ENCODE results near the gene GPANK1. TPM values are rescaled to one million over a fixed set of nuclear protein-coding genes. Genes with fewer than 3 reads are reported as not detected.

GPANK1 gene
- total and polyA plus RNA-seq, 9 of the 15 experiments (the other 6 are each of a cell fraction or from before 2014, with no cell fraction given), result 32.2 to 111 (median 46.3) TPM

- TF ChIP-seq BRD9 (IDR thresholded peaks at IDR 0.05; ENCODE audit: low read depth, partially characterized antibody), result peak; percentile 87
- TF ChIP-seq FOXA3 (CRISPR knock-in tag; conservative IDR thresholded peaks at IDR 0.05 in 1 of 2, IDR thresholded peaks at IDR 0.05 in 1 of 2), result peak in 1 of 2 experiments; percentile 43; a peak in 1 of 4 replicates
- peak; percentile 70 for TF ChIP-seq TOE1 (IDR thresholded peaks at IDR 0.05; ENCODE audit: borderline replicate concordance)
- no peak for TF ChIP-seq TOE1 (CRISPR knock-in tag; IDR thresholded peaks at IDR 0.05; ENCODE audit: borderline replicate concordance, low read depth)
- TF ChIP-seq, protein P1, sequence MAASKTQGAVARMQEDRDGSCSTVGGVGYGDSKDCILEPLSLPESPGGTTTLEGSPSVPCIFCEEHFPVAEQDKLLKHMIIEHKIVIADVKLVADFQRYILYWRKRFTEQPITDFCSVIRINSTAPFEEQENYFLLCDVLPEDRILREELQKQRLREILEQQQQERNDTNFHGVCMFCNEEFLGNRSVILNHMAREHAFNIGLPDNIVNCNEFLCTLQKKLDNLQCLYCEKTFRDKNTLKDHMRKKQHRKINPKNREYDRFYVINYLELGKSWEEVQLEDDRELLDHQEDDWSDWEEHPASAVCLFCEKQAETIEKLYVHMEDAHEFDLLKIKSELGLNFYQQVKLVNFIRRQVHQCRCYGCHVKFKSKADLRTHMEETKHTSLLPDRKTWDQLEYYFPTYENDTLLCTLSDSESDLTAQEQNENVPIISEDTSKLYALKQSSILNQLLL (CRISPR knock-in tag; IDR thresholded peaks at IDR 0.05; ENCODE audit: borderline replicate concordance), result no peak
- no peak for TF ChIP-seq PRPF4 (IDR thresholded peaks at IDR 0.05; ENCODE audit: insufficient read depth, low read depth, low read length, poor library complexity, severe bottlenecking)
- peak; percentile 90 for TF ChIP-seq NFYB (IDR thresholded peaks at IDR 0.05; ENCODE audit: extremely low read depth, insufficient read length)
- TF ChIP-seq, protein P2, sequence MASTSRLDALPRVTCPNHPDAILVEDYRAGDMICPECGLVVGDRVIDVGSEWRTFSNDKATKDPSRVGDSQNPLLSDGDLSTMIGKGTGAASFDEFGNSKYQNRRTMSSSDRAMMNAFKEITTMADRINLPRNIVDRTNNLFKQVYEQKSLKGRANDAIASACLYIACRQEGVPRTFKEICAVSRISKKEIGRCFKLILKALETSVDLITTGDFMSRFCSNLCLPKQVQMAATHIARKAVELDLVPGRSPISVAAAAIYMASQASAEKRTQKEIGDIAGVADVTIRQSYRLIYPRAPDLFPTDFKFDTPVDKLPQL (IDR thresholded peaks at IDR 0.05; ENCODE audit: extremely low read depth, insufficient read length), result peak; percentile 83
- peak; percentile 98 for TF ChIP-seq MTA1 (IDR thresholded peaks at IDR 0.05; ENCODE audit: borderline replicate concordance)
- TF ChIP-seq ELF2 (CRISPR knock-in tag; IDR thresholded peaks at IDR 0.05), result no peak
- no peak for TF ChIP-seq KDM1A (IDR thresholded peaks at IDR 0.05)
- 0 out of 2 replicates have a peak, but pooled peaks have one; percentile 50 for TF ChIP-seq ZNF41 (CRISPR knock-in tag; conservative IDR thresholded peaks at IDR 0.05)
- TF ChIP-seq GATAD2B (IDR thresholded peaks at IDR 0.05; ENCODE audit: borderline replicate concordance), result no peak
- peak; percentile 69 for TF ChIP-seq CEBPG (CRISPR knock-in tag; IDR thresholded peaks at IDR 0.05)
- TF ChIP-seq CEBPG (tag; conservative IDR thresholded peaks at IDR 0.05 in 1 of 2, IDR thresholded peaks at IDR 0.05 in 1 of 2), result peak; percentile 95 to 98
- TF ChIP-seq TBP (optimal IDR thresholded peaks at IDR 0.05; ENCODE audit: low read depth, low read length), result peak; percentile 93
- TF ChIP-seq RBM34 (IDR thresholded peaks at IDR 0.05; ENCODE audit: borderline replicate concordance, insufficient read depth, low read length), result no peak
- peak; percentile 87 for TF ChIP-seq RBFOX2 (IDR thresholded peaks at IDR 0.05; ENCODE audit: low read depth, low read length)
- TF ChIP-seq, protein P3, sequence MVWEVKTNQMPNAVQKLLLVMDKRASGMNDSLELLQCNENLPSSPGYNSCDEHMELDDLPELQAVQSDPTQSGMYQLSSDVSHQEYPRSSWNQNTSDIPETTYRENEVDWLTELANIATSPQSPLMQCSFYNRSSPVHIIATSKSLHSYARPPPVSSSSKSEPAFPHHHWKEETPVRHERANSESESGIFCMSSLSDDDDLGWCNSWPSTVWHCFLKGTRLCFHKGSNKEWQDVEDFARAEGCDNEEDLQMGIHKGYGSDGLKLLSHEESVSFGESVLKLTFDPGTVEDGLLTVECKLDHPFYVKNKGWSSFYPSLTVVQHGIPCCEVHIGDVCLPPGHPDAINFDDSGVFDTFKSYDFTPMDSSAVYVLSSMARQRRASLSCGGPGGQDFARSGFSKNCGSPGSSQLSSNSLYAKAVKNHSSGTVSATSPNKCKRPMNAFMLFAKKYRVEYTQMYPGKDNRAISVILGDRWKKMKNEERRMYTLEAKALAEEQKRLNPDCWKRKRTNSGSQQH (CRISPR knock-in tag; IDR thresholded peaks at IDR 0.05), result peak; percentile 97
Observed at GRCh38 chr6:31619805-31620585, 44.8 kb downstream of the GPANK1 start (continued).
